Astrocyte (in vitro differentiated cells and primary cell): Measurements from ENCODE around the gene ZBP1.

ENCODE experiments used
- CTCF ChIP-seq: IDR thresholded peaks from 2 replicates; pipeline ENCODE4 v1.5.1; 2011; ENCODE audit warnings: low read depth, mild to moderate bottlenecking, inconsistent platforms, low read length, moderate library complexity; ENCODE audit not compliant: insufficient read depth
- EZH2 ChIP-seq: IDR thresholded peaks from 2 replicates; pipeline ENCODE4 v1.6.1; 2012; ENCODE audit warnings: mild to moderate bottlenecking, low read length, inconsistent platforms; ENCODE audit not compliant: insufficient read depth

- TF ChIP-seq CTCF: no peak
- no peak for TF ChIP-seq EZH2
Measured at GRCh38 chr20:57559289-57559634, 61.0 kb downstream of the ZBP1 start.
